Mesenchymal stem cell (in vitro differentiated cells and primary cell): ENCODE data around the gene CACNG5.

Experiments
- DNase-seq: peaks from one replicate; pipeline ENCODE4 v3.0.0-alpha.2; 2013
- H2AFZ ChIP-seq: one replicate; pipeline ENCODE4 v1.6.1; 2013; ENCODE audit warnings: low read depth, mild to moderate bottlenecking, control low read depth, inconsistent platforms, low read length, moderate library complexity
- H2AK5ac ChIP-seq: 2 replicates; pipeline ENCODE4 v1.6.1; 2013; ENCODE audit warnings: low read length, moderate library complexity, mild to moderate bottlenecking, inconsistent platforms; ENCODE audit not compliant: severe bottlenecking
- H2BK120ac ChIP-seq: one replicate; pipeline ENCODE4 v1.6.1; 2013; ENCODE audit warnings: low read depth, mild to moderate bottlenecking, inconsistent platforms, low read length, moderate library complexity
- H2BK12ac ChIP-seq, 2 experiments: one replicate each; pipeline ENCODE4 v1.6.1; 2013; ENCODE audit warnings: inconsistent platforms in 2 of 2, low read length in 2 of 2, mild to moderate bottlenecking in 2 of 2, moderate library complexity in 2 of 2, control low read depth in 1 of 2
- H2BK15ac ChIP-seq: one replicate; pipeline ENCODE4 v1.6.1; 2013; ENCODE audit warnings: mild to moderate bottlenecking, low read depth, inconsistent platforms; ENCODE audit not compliant: poor library complexity, severe bottlenecking
- H2BK5ac ChIP-seq: 2 replicates; pipeline ENCODE4 v1.6.1; 2013; ENCODE audit warnings: low read depth, mild to moderate bottlenecking, low read length, control low read depth, inconsistent platforms; ENCODE audit not compliant: poor library complexity, severe bottlenecking
- H3K14ac ChIP-seq, 2 experiments: one replicate each; pipeline ENCODE4 v1.6.1; 2013; ENCODE audit warnings: inconsistent platforms in 2 of 2, low read length in 2 of 2, control low read depth in 1 of 2, mild to moderate bottlenecking in 1 of 2, moderate library complexity in 1 of 2
- H3K18ac ChIP-seq, 2 experiments: one replicate each; pipeline ENCODE4 v1.6.1; 2013; ENCODE audit warnings: inconsistent platforms in 2 of 2, low read length in 2 of 2, control low read depth in 1 of 2, low read depth in 1 of 2, mild to moderate bottlenecking in 1 of 2
- H3K23ac ChIP-seq, 2 experiments: one replicate each; pipeline ENCODE4 v1.6.1; 2013; ENCODE audit warnings: inconsistent platforms in 2 of 2, low read length in 2 of 2, mild to moderate bottlenecking in 2 of 2, moderate library complexity in 2 of 2, control low read depth in 1 of 2
- H3K27ac ChIP-seq: 2 replicates; pipeline ENCODE4 v1.5.1; 2013; ENCODE audit warnings: mild to moderate bottlenecking, moderate library complexity, low read length, control low read depth, inconsistent platforms; ENCODE audit not compliant: poor library complexity, severe bottlenecking
- H3K27me3 ChIP-seq, 2 experiments: 2 replicates each; pipeline versions ENCODE4 v1.6.1 to v1.7.0; 2013; ENCODE audit warnings: low read length in 2 of 2, mild to moderate bottlenecking in 2 of 2, moderate library complexity in 2 of 2, control low read depth in 1 of 2, inconsistent platforms in 1 of 2; ENCODE audit not compliant: control insufficient read depth in 1 of 2, insufficient read depth in 1 of 2
- H3K36me3 ChIP-seq, 2 experiments: 2 replicates each; pipeline versions ENCODE4 v1.6.1 to v1.7.0; 2013; ENCODE audit warnings: low read length in 2 of 2, control low read depth in 1 of 2, inconsistent platforms in 1 of 2, low read depth in 1 of 2, mild to moderate bottlenecking in 1 of 2; ENCODE audit not compliant: insufficient read depth in 2 of 2, control insufficient read depth in 1 of 2
- H3K4ac ChIP-seq, 2 experiments: one replicate each; pipeline ENCODE4 v1.6.1; 2013; ENCODE audit warnings: inconsistent platforms in 2 of 2, low read length in 2 of 2, mild to moderate bottlenecking in 2 of 2, moderate library complexity in 2 of 2, control low read depth in 1 of 2, low read depth in 1 of 2
- H3K4me1 ChIP-seq: 2 replicates; pipeline ENCODE4 v1.6.1; 2013; ENCODE audit warnings: low read depth, low read length, control low read depth; ENCODE audit not compliant: control insufficient read depth, insufficient read depth
- H3K4me2 ChIP-seq: 2 replicates; pipeline ENCODE4 v1.6.1; 2013; ENCODE audit warnings: low read length, mild to moderate bottlenecking, inconsistent platforms; ENCODE audit not compliant: poor library complexity, severe bottlenecking
- H3K4me3 ChIP-seq, 2 experiments: 2 replicates each; pipeline versions ENCODE4 v1.5.1 to v1.7.0; 2013; ENCODE audit warnings: low read length in 2 of 2, mild to moderate bottlenecking in 2 of 2, control low read depth in 1 of 2, low read depth in 1 of 2; ENCODE audit not compliant: insufficient read depth in 1 of 2
- H3K79me1 ChIP-seq: replicated peaks from 2 replicates; pipeline ENCODE4 v1.6.1; 2013; ENCODE audit warnings: mild to moderate bottlenecking, control low read depth, low read length, inconsistent platforms; ENCODE audit not compliant: poor library complexity, severe bottlenecking
- H3K9ac ChIP-seq: 2 replicates; pipeline ENCODE4 v1.7.0; 2013; ENCODE audit warnings: mild to moderate bottlenecking, low read length, moderate library complexity
- H3K9me3 ChIP-seq: 2 replicates; pipeline ENCODE4 v1.7.0; 2013; ENCODE audit warnings: mild to moderate bottlenecking, low read length; ENCODE audit not compliant: control insufficient read depth
- H4K8ac ChIP-seq: one replicate; pipeline ENCODE4 v1.6.1; 2013; ENCODE audit warnings: inconsistent platforms, mild to moderate bottlenecking, low read length, moderate library complexity
- H4K91ac ChIP-seq: one replicate; pipeline ENCODE4 v1.6.1; 2013; ENCODE audit warnings: mild to moderate bottlenecking, low read length, inconsistent platforms
- WGBS: methylation state at CpG from one replicate; pipeline ENCODE4 v1.1.7; 2013; ENCODE audit warnings: mixed read lengths; 5-methylcytosine and 5-hydroxymethylcytosine counted together

Gene CACNG5

DNA sequence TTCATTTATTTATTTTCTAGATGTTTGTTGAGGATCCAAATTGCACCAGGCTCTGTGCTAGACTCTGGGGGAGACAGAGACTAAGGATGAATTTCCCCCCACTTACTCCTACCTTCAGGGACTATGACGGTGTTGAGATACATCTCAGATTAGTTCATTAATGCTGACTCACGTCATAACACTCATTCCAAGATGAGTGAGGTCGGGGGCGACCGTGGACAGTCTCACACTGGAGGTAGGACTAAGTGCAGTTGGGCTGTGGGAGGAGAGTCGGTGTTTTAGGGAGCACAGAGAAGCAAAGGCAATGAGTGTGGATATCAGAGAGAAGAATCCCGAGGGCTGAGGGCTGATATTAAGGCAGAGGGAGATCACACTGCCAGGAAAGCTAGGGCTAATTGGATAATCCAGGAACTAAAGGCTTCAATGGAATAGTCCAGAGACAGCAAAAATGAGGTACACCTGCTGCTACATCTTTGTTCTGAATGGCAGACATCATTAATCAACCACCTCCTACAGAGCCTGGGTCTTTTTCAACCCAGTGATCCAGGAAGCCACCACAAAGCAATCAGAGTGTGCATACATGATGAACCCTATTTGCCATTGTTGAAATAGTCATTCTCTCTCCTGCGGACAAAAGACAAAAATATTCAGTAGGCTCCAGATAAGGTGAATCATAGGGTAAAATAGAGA lies 91.0 kb downstream of the CACNG5 start:
- no peak overlapping the region for H3K4ac ChIP-seq
- no peak overlapping the region for H2BK5ac ChIP-seq
- H2BK12ac ChIP-seq: no peak overlapping the region
- no peak overlapping the region for H3K23ac ChIP-seq
- no peak overlapping the region for H3K14ac ChIP-seq
- H2AK5ac ChIP-seq: no peak overlapping the region
- no peak overlapping the region for H2BK15ac ChIP-seq
- H3K27me3 ChIP-seq: peaks cover 28 to 55% of the 10 kb centered on the region in 2 experiments
- H2BK120ac ChIP-seq: no peak overlapping the region
- H3K36me3 ChIP-seq: no peaks in the 10 kb centered on the region
- H2AFZ ChIP-seq: no peak overlapping the region
- no peak overlapping the region for H4K8ac ChIP-seq
- DNase-seq: no peak
- no peak overlapping the region for H3K4me2 ChIP-seq
- 88% methylated on average over 8 of the region's 8 CpGs for WGBS
- no peak overlapping the region for H3K9ac ChIP-seq
- H3K79me1 ChIP-seq: no peaks in the 10 kb centered on the region
- peaks cover 4% of the 10 kb centered on the region for H3K9me3 ChIP-seq
- H4K91ac ChIP-seq: no peak overlapping the region
- H3K4me1 ChIP-seq: no peaks in the 10 kb centered on the region
- no peak overlapping the region for H3K4me3 ChIP-seq
- no peak overlapping the region for H3K18ac ChIP-seq
- no peak overlapping the region for H3K27ac ChIP-seq

DNA sequence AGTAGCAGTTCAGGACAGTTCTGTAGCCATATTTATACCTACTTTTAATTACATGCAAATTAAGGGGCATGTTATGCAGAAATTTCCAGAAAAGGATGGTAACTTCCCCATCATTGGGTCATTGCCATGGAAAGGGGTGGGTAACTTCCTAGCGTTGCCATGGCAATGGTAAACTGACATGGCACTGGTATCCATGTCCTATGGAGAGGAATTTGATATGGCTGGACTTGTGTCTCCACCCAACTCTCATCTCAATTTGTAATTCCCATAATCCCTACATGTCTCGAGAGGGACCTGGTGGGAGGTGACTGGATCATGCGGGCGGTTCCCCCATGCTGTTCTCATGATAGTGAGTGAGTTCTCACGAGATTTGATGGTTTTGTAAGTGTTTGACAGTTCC lies 94.0 kb downstream of the CACNG5 start:
- H3K4me1 ChIP-seq: no peaks in the 10 kb centered on the region
- no peak overlapping the region for H3K4me3 ChIP-seq
- no peak overlapping the region for H2BK120ac ChIP-seq
- no peak for DNase-seq
- H4K91ac ChIP-seq: no peak overlapping the region
- no peak overlapping the region for H2BK12ac ChIP-seq
- no CpG with 5 or more reads among the region's 5 CpGs for WGBS
- no peaks in the 10 kb centered on the region for H3K79me1 ChIP-seq
- H3K9ac ChIP-seq: no peak overlapping the region
- no peak overlapping the region for H3K14ac ChIP-seq
- no peak overlapping the region for H4K8ac ChIP-seq
- H3K27me3 ChIP-seq: peaks cover 38 to 64% of the 10 kb centered on the region in 2 experiments
- no peak overlapping the region for H3K23ac ChIP-seq
- H2BK15ac ChIP-seq: no peak overlapping the region
- H2BK5ac ChIP-seq: no peak overlapping the region
- no peak overlapping the region for H2AK5ac ChIP-seq
- H3K18ac ChIP-seq: no peak overlapping the region
- no peaks in the 10 kb centered on the region for H3K9me3 ChIP-seq
- H3K4ac ChIP-seq: no peak overlapping the region
- H3K36me3 ChIP-seq: no peaks in the 10 kb centered on the region
- no peak overlapping the region for H2AFZ ChIP-seq
- no peak overlapping the region for H3K4me2 ChIP-seq
- no peak overlapping the region for H3K27ac ChIP-seq

DNA sequence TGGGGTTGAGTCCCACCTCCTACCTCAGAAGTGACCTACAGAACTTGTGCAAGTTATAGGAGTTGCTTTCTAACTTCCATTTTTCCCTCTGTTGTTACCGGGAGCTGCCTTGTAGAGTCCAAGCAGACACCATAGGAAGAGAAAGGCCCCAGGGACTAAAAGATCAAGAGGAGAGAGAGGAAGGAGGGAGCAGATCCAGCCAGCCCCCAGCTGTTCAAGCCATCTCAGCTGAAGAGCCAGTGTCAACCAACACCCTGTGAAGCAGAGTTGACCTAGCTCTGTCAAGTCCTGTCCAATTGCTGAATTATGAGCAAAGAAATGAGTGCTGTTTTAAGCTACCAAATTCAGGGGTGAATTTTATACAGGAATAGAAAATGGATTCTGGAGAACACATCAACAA lies 94.7 kb downstream of the CACNG5 start:
- H3K27ac ChIP-seq: no peak overlapping the region

GRCh38 chr17:66930933-66931332 lies 96.0 kb downstream of the CACNG5 start:
- no peak overlapping the region for H3K9ac ChIP-seq
- DNase-seq: no peak

More for the DNA sequence above, 94.7 kb downstream of the CACNG5 start:
- Histone ChIP-seq H2BK120ac (no peak overlapping the region), H2BK12ac (no peak overlapping the region), H3K18ac (no peak overlapping the region), H3K23ac (no peak overlapping the region), H3K79me1 (no peaks in the 10 kb centered on the region), H2AFZ (no peak overlapping the region), H4K91ac (no peak overlapping the region), H3K36me3 (no peaks in the 10 kb centered on the region), H3K14ac (no peak overlapping the region), H2BK15ac (no peak overlapping the region), H3K4me3 (no peak overlapping the region), H3K4ac (no peak overlapping the region), H3K9me3 (no peaks in the 10 kb centered on the region), H2BK5ac (no peak overlapping the region), H4K8ac (no peak overlapping the region), H2AK5ac (no peak overlapping the region), H3K4me1 (no peaks in the 10 kb centered on the region), H3K4me2 (no peak overlapping the region), H3K9ac (no peak overlapping the region), H3K27me3 (peaks cover 38 to 63% of the 10 kb centered on the region in 2 experiments)
- DNase-seq: no peak
- 40% methylated on average over 1 of the region's 1 CpG for WGBS

More at GRCh38 chr17:66930933-66931332, 96.0 kb downstream of the CACNG5 start:
- Histone ChIP-seq H4K91ac (no peak overlapping the region), H3K9me3 (no peaks in the 10 kb centered on the region), H3K4me2 (no peak overlapping the region), H3K27ac (no peak overlapping the region), H3K79me1 (no peaks in the 10 kb centered on the region), H2BK15ac (no peak overlapping the region), H4K8ac (no peak overlapping the region), H3K23ac (no peak overlapping the region), H3K4me1 (no peaks in the 10 kb centered on the region), H2BK12ac (no peak overlapping the region), H3K4ac (no peak overlapping the region), H2AFZ (no peak overlapping the region), H2BK120ac (no peak overlapping the region), H2BK5ac (no peak overlapping the region), H3K14ac (no peak overlapping the region), H3K27me3 (peaks cover 35 to 58% of the 10 kb centered on the region in 2 experiments), H3K4me3 (no peak overlapping the region), H3K36me3 (no peaks in the 10 kb centered on the region), H3K18ac (no peak overlapping the region), H2AK5ac (no peak overlapping the region)
- 68% methylated on average over 2 of the region's 3 CpGs for WGBS
